ENCODE results near the gene CHRNA5.

CHRNA5 gene

DNA sequence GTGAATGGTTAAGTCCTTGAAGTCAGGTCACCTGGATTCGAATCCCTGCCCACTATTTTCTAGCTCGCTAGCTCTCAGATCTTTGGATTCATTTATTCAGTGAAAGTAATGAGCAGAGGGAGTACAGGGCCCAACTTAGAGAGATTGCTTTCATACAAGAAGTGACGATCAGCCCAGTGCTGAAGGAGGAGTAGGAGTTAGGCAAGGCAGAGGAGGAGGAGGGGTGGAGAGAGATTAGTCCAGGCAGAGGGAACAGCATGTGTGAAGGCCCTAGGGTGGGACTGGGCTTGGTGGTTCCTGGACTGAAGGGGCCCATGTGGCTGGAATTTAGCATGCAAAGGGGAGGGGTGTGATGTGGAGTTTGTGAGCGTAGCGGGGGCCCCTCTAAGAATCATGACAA lies 3.8 kb upstream of the CHRNA5 start:
- Histone ChIP-seq H3K36me3 (ENCODE audit: insufficient read depth) (no peaks in the 10 kb centered on the region), H4K20me1 (ENCODE audit: insufficient read depth) (no peaks in the 10 kb centered on the region)

DNA sequence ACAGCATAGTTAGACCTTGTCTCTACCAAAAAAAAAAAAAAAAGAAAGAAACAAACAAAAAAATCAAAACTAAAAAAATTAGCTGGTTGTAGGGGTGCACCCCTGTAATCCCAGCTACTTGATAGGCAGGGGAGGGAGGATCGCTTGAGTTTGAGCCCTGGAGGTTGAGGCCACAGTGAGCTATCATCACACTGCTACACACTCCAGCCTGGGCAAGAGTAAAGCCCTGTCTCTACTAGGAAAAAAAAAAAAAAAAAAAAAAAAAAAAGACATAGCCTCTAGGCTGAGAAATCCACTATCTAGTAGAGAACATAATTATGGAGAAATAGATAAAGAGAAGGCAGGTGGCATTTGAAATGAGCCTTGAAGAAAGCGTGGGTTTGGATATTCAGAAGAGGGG lies 2.2 kb upstream of the CHRNA5 start:
- Histone ChIP-seq H3K4me2 (no peak overlapping the region), H4K20me1 (ENCODE audit: insufficient read depth) (no peaks in the 10 kb centered on the region), H3K9ac (no peak overlapping the region), H3K27me3 (ENCODE audit: insufficient read depth, low read depth) (no peaks in the 10 kb centered on the region), H2AFZ (ENCODE audit: low read depth) (no peak overlapping the region), H3K36me3 (ENCODE audit: insufficient read depth) (no peaks in the 10 kb centered on the region), H3K4me3 (IDR thresholded peaks at IDR 0.05; ENCODE audit: insufficient read depth, low read depth, low read length) (no peak overlapping the region), H3K27ac (no peak overlapping the region), H3K4me1 (ENCODE audit: low read depth, poor library complexity, severe bottlenecking) (peaks cover 23% of the 10 kb centered on the region), H3K79me2 (ENCODE audit: insufficient read depth, low read depth) (peaks cover 25% of the 10 kb centered on the region)
- TF ChIP-seq, protein P1, sequence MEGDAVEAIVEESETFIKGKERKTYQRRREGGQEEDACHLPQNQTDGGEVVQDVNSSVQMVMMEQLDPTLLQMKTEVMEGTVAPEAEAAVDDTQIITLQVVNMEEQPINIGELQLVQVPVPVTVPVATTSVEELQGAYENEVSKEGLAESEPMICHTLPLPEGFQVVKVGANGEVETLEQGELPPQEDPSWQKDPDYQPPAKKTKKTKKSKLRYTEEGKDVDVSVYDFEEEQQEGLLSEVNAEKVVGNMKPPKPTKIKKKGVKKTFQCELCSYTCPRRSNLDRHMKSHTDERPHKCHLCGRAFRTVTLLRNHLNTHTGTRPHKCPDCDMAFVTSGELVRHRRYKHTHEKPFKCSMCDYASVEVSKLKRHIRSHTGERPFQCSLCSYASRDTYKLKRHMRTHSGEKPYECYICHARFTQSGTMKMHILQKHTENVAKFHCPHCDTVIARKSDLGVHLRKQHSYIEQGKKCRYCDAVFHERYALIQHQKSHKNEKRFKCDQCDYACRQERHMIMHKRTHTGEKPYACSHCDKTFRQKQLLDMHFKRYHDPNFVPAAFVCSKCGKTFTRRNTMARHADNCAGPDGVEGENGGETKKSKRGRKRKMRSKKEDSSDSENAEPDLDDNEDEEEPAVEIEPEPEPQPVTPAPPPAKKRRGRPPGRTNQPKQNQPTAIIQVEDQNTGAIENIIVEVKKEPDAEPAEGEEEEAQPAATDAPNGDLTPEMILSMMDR (conservative IDR thresholded peaks at IDR 0.05; ENCODE audit: low read depth, low read length), result no peak

More for the DNA sequence above, 3.8 kb upstream of the CHRNA5 start:
- Histone ChIP-seq H2AFZ (ENCODE audit: low read depth) (no peak overlapping the region), H3K79me2 (ENCODE audit: insufficient read depth, low read depth) (peaks cover 9% of the 10 kb centered on the region), H3K4me3 (IDR thresholded peaks at IDR 0.05; ENCODE audit: insufficient read depth, low read depth, low read length) (no peak overlapping the region), H3K4me2 (no peak overlapping the region), H3K4me1 (ENCODE audit: low read depth, poor library complexity, severe bottlenecking) (peaks cover 13% of the 10 kb centered on the region), H3K9ac (no peak overlapping the region), H3K27ac (no peak overlapping the region), H3K27me3 (ENCODE audit: insufficient read depth, low read depth) (no peaks in the 10 kb centered on the region)
- TF ChIP-seq, protein P1 (conservative IDR thresholded peaks at IDR 0.05; ENCODE audit: low read depth, low read length), result no peak

DNA sequence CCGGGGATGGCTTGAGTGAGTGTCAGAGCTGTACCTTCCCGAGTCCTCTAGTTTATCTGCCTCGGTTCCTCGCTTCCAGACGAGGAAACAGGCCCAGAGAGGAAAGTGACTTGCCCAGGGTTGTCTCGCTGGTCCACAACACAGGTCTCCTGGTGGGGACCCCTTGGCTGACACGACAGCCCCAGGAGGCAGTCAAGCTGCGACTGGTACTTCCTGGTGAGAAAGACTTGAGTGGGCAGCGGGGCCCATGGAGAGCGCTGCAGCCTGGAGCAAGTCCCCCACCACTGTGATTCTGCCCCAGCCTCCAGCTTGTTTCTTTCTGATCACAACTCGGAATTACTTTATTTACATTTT lies 600 bp upstream of the CHRNA5 start:
- Histone ChIP-seq H3K36me3 (ENCODE audit: insufficient read depth) (no peaks in the 10 kb centered on the region), H3K27ac (peak overlapping the region; percentile 53; the same call in 1 of the 2 replicates), H3K4me1 (ENCODE audit: low read depth, poor library complexity, severe bottlenecking) (peaks cover 37% of the 10 kb centered on the region), H2AFZ (ENCODE audit: low read depth) (peak overlapping the region; percentile 88), H3K4me2 (peak overlapping the region; percentile 43), H3K27me3 (ENCODE audit: insufficient read depth, low read depth) (no peaks in the 10 kb centered on the region), H3K79me2 (ENCODE audit: insufficient read depth, low read depth) (peaks cover 41% of the 10 kb centered on the region), H3K4me3 (IDR thresholded peaks at IDR 0.05; ENCODE audit: insufficient read depth, low read depth, low read length) (no peak overlapping the region), H4K20me1 (ENCODE audit: insufficient read depth) (no peaks in the 10 kb centered on the region), H3K9ac (peak overlapping the region; percentile 55; the same call in 1 of the 2 replicates)
- TF ChIP-seq, protein P1 (conservative IDR thresholded peaks at IDR 0.05; ENCODE audit: low read depth, low read length), result no peak

DNA sequence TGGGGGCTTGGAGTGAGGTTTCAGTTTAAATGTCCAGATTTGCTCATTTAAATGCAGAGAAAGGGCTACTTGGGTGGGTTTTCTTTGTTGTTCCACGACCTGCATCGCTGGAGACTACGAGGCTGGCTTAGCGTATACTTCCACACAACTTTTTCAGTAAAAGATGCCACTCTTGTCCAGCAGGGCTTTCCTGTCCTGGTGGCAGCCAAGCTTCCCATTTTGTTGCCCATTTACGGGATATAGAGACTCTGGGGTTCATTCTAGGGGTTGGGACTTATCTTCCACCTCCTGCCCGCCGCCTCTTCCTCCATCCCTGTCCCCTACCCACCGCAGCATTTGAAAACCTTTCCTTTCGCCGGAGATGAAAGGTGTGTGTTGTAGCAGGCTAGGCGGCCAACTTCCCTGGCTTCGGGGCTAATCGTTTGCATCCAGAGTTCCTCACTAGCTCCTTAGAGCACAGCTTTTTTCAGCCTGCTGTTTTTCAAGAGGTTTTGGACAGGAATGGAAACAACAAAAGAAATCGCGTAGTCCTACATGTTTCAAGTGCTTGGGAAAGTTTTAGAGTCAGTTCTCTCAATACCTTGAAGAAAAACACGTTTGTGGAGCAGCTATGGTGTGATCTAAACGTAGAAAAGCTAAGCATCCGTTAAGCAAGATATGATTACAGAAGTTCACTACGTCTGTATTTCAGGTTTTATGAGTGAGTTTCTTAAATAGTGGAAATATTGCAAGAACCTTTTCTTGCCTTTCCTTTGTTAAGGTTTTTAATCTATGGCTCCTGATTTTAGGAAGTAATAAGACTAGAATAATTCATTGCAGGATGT lies 843 bp downstream of the CHRNA5 start:
- Histone ChIP-seq H3K36me3 (ENCODE audit: insufficient read depth) (no peaks in the 10 kb centered on the region), H3K4me2 (peak overlapping the region; percentile 46), H3K9ac (peak overlapping the region; percentile 55), H3K27me3 (ENCODE audit: insufficient read depth, low read depth) (no peaks in the 10 kb centered on the region), H4K20me1 (ENCODE audit: insufficient read depth) (peaks cover 7% of the 10 kb centered on the region), H3K4me1 (ENCODE audit: low read depth, poor library complexity, severe bottlenecking) (peaks cover 50% of the 10 kb centered on the region), H3K79me2 (ENCODE audit: insufficient read depth, low read depth) (peaks cover 55% of the 10 kb centered on the region), H3K27ac (peak overlapping the region; percentile 53), H2AFZ (ENCODE audit: low read depth) (peak overlapping the region; percentile 88), H3K4me3 (IDR thresholded peaks at IDR 0.05; ENCODE audit: insufficient read depth, low read depth, low read length) (no peak overlapping the region)
- TF ChIP-seq, protein P1 (conservative IDR thresholded peaks at IDR 0.05; ENCODE audit: low read depth, low read length), result no peak

Data from KMS-11 (cell line).